Upper lobe of left lung (tissue), 4 donors: ENCODE data around the gene DLK1.

Source experiments
- CTCF ChIP-seq, 6 experiments: fragments of 450-650 bp in 4 of 6; fragments of 200-600 bp in 2 of 6; sonication (generic) in 2 of 6; IDR thresholded peaks; one replicate each; pipeline ENCODE4 v1.5.1; 2016 to 2019; ENCODE audit warnings: antibody characterized with exemption in 6 of 6
- EP300 ChIP-seq, 4 donors: sonication (generic); formaldehyde crosslinking; IDR thresholded peaks; one replicate each; pipeline ENCODE4 v1.5.1; 2017; ENCODE audit warnings: antibody characterized with exemption in 4 of 4, control low read depth in 2 of 4
- POLR2A ChIP-seq, 4 donors: fragments of 450-650 bp; IDR thresholded peaks; one replicate each; pipeline ENCODE4 v1.5.1; 2016 to 2017; ENCODE audit warnings: antibody characterized with exemption in 4 of 4, mild to moderate bottlenecking in 2 of 4
- POLR2AphosphoS5 ChIP-seq, 2 donors: sonication (generic); formaldehyde crosslinking; IDR thresholded peaks; one replicate each; pipeline ENCODE4 v1.5.1; 2017; ENCODE audit warnings: antibody characterized with exemption in 2 of 2

GRCh38 chr14:100687386-100687785 lies 39.3 kb upstream of the DLK1 start:
- TF ChIP-seq POLR2A (IDR thresholded peaks at IDR 0.05) (no peak), POLR2AphosphoS5 (IDR thresholded peaks at IDR 0.05) (no peak), EP300 (IDR thresholded peaks at IDR 0.05) (no peak), CTCF (IDR thresholded peaks at IDR 0.05) (no peak)
